Suprapubic skin (tissue), 4 donors: ENCODE data around the gene CD27.
"Not testable (repeated sequence)": the region's sequence is repeated elsewhere in the genome, so short reads cannot be mapped to it uniquely, and the experiment has no call there.

Experiments used
- EP300 ChIP-seq: sonication (generic); formaldehyde crosslinking; IDR thresholded peaks from one replicate; pipeline ENCODE4 v1.6.1; 2017; ENCODE audit warnings: antibody characterized with exemption
- POLR2A ChIP-seq, 2 donors: fragments of 450-650 bp; IDR thresholded peaks; one replicate each; pipeline ENCODE4 v1.6.1; 2017; ENCODE audit warnings: antibody characterized with exemption in 2 of 2, mild to moderate bottlenecking in 2 of 2, moderate library complexity in 2 of 2
- POLR2AphosphoS5 ChIP-seq, 3 donors: sonication (generic); formaldehyde crosslinking; IDR thresholded peaks; one replicate each; pipeline ENCODE4 v1.6.1; 2017; ENCODE audit warnings: antibody characterized with exemption in 3 of 3
- TF ChIP-seq, protein P1 (sequence below), 2 donors: fragments of 200-600 bp in 1 of 2; fragments of 450-650 bp in 1 of 2; sonication (generic) in 1 of 2; IDR thresholded peaks; one replicate each; pipeline ENCODE4 v1.5.1; 2016 to 2019; ENCODE audit warnings: antibody characterized with exemption in 2 of 2, mild to moderate bottlenecking in 1 of 2, moderate library complexity in 1 of 2

- TF ChIP-seq, protein P1, sequence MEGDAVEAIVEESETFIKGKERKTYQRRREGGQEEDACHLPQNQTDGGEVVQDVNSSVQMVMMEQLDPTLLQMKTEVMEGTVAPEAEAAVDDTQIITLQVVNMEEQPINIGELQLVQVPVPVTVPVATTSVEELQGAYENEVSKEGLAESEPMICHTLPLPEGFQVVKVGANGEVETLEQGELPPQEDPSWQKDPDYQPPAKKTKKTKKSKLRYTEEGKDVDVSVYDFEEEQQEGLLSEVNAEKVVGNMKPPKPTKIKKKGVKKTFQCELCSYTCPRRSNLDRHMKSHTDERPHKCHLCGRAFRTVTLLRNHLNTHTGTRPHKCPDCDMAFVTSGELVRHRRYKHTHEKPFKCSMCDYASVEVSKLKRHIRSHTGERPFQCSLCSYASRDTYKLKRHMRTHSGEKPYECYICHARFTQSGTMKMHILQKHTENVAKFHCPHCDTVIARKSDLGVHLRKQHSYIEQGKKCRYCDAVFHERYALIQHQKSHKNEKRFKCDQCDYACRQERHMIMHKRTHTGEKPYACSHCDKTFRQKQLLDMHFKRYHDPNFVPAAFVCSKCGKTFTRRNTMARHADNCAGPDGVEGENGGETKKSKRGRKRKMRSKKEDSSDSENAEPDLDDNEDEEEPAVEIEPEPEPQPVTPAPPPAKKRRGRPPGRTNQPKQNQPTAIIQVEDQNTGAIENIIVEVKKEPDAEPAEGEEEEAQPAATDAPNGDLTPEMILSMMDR (IDR thresholded peaks at IDR 0.05), result not testable (repeated sequence)
- not testable (repeated sequence) for TF ChIP-seq EP300; POLR2A (IDR thresholded peaks at IDR 0.05); POLR2AphosphoS5 (IDR thresholded peaks at IDR 0.05)
Measured at GRCh38 chr12:6427796-6428195, 17.0 kb upstream of the CD27 start.
